B cell (primary cell): ENCODE data around the gene CMTM7. TPM values are rescaled to one million over a fixed set of nuclear protein-coding genes. Genes with fewer than 3 reads are reported as not detected.

Experiments used
- ATAC-seq: fragments of 200-7000 bp; cut with Tn5 transposase; one replicate; pipeline ENCODE4 v1.10.0; 2021; ENCODE audit warnings: low read depth, mild to moderate bottlenecking, moderate number of reproducible peaks, moderate library complexity
- CTCF ChIA-PET: fragments of 350-600 bp; sonication (Branson Sonifier 250); formaldehyde crosslinking; loops from one replicate; lab custom pipeline; 2021; ENCODE audit warnings: antibody characterized with exemption, inconsistent platforms; lab: Charles Lee
- POLR2A ChIA-PET: fragments of 350-600 bp; sonication (Branson Sonifier 250); formaldehyde crosslinking; loops from one replicate; lab custom pipeline; 2021; ENCODE audit warnings: antibody characterized with exemption; lab: Charles Lee
- DNase-seq: peaks from one replicate; pipeline ENCODE4 v3.0.0; 2013
- H2AFZ ChIP-seq: 2 replicates; pipeline ENCODE4 v1.6.1; 2012; ENCODE audit warnings: mild to moderate bottlenecking, low read depth, low read length; ENCODE audit not compliant: insufficient read depth, poor library complexity, severe bottlenecking
- H3K27ac ChIP-seq, 2 donors: 1 replicate in 1 of 2; 2 replicates in 1 of 2; pipeline ENCODE4 v1.5.1; 2012 to 2013; ENCODE audit warnings: low read length in 2 of 2, mild to moderate bottlenecking in 2 of 2, moderate library complexity in 1 of 2
- H3K27me3 ChIP-seq, 4 experiments: fragments of 200-600 bp in 1 of 4; sonication (generic) in 1 of 4; replicated peaks in 1 of 4; 1 replicate in 2 of 4; 2 replicates in 2 of 4; pipeline versions ENCODE4 v1.6.1 to v1.7.0; 2013 to 2016; ENCODE audit warnings: low read length in 3 of 4, mild to moderate bottlenecking in 2 of 4, mixed read lengths in 1 of 4, moderate library complexity in 1 of 4; ENCODE audit not compliant: insufficient read depth in 4 of 4, control insufficient read depth in 3 of 4; ENCODE audit errors: control extremely low read depth in 1 of 4
- H3K36me3 ChIP-seq, 2 experiments: replicated peaks in 1 of 2; 1 replicate in 1 of 2; 2 replicates in 1 of 2; pipeline versions ENCODE4 v1.6.1 to v1.7.1; 2013; ENCODE audit warnings: low read length in 1 of 2; ENCODE audit not compliant: insufficient read depth in 2 of 2, control insufficient read depth in 1 of 2; ENCODE audit errors: control extremely low read depth in 1 of 2, extremely low read depth in 1 of 2
- H3K4me1 ChIP-seq, 2 donors: fragments of 200-600 bp in 1 of 2; sonication (generic) in 1 of 2; 1 replicate in 1 of 2; 2 replicates in 1 of 2; pipeline versions ENCODE4 v1.5.1 to v1.6.1; 2013 to 2017; ENCODE audit warnings: low read length in 2 of 2; ENCODE audit not compliant: control insufficient read depth in 2 of 2, insufficient read depth in 2 of 2
- H3K4me2 ChIP-seq: replicated peaks from 2 replicates; pipeline ENCODE3; 2012; ENCODE audit warnings: mild to moderate bottlenecking, low read depth, low read length; ENCODE audit not compliant: poor library complexity, severe bottlenecking
- H3K4me3 ChIP-seq, 5 experiments: fragments of 200-600 bp in 1 of 5; sonication (generic) in 1 of 5; 1 replicate in 3 of 5; 2 replicates in 2 of 5; pipeline versions ENCODE4 v1.5.1 to v1.7.0; 2011 to 2016; ENCODE audit warnings: low read length in 4 of 5, mild to moderate bottlenecking in 4 of 5, low read depth in 2 of 5, control low read depth in 1 of 5, moderate library complexity in 1 of 5; ENCODE audit not compliant: insufficient read depth in 1 of 5; ENCODE audit errors: control extremely low read depth in 1 of 5, extremely low read depth in 1 of 5
- H3K79me2 ChIP-seq: fragments of 200-600 bp; sonication (generic); one replicate; pipeline ENCODE4 v1.6.0; 2016; ENCODE audit warnings: low read length; ENCODE audit not compliant: control insufficient read depth, insufficient read depth
- H3K9ac ChIP-seq: fragments of 200-600 bp; sonication (generic); 2 replicates; pipeline ENCODE4 v1.6.1; 2017; ENCODE audit warnings: mild to moderate bottlenecking, low read length, moderate library complexity
- H3K9me3 ChIP-seq, 3 donors: one replicate each; pipeline versions ENCODE4 v1.6.1 to v1.7.1; 2013; ENCODE audit warnings: low read length in 2 of 3; ENCODE audit not compliant: control insufficient read depth in 2 of 3, insufficient read depth in 1 of 3; ENCODE audit errors: control extremely low read depth in 1 of 3
- H4K20me1 ChIP-seq: 2 replicates; pipeline ENCODE4 v1.6.0; 2012; ENCODE audit warnings: mild to moderate bottlenecking, low read length; ENCODE audit not compliant: insufficient read depth, control insufficient read depth, poor library complexity, severe bottlenecking
- H3K27ac Mint-ChIP-seq: one replicate; pipeline ENCODE4 v1.8.0; 2021; ENCODE audit warnings: mixed read lengths
- H3K27me3 Mint-ChIP-seq: one replicate; pipeline ENCODE4 v1.8.0; 2021; ENCODE audit warnings: mixed read lengths
- H3K4me1 Mint-ChIP-seq: one replicate; pipeline ENCODE4 v1.8.0; 2021; ENCODE audit warnings: mixed read lengths
- H3K4me3 Mint-ChIP-seq: one replicate; pipeline ENCODE4 v1.8.0; 2021; ENCODE audit warnings: mixed read lengths
- H3K9me3 Mint-ChIP-seq: one replicate; pipeline ENCODE4 v1.8.0; 2022; ENCODE audit warnings: mixed read lengths; ENCODE audit not compliant: insufficient read depth
- EZH2 ChIP-seq: IDR thresholded peaks from 2 replicates; pipeline ENCODE4 v1.6.1; 2012; ENCODE audit warnings: borderline replicate concordance, low read depth, mild to moderate bottlenecking, moderate library complexity, low read length; ENCODE audit not compliant: insufficient read depth, poor library complexity, severe bottlenecking
- WGBS: methylation state at CpG from one replicate; pipeline ENCODE4 v1.1.5; 2013; ENCODE audit warnings: missing lambda C conversion rate; ENCODE audit not compliant: insufficient coverage; 5-methylcytosine and 5-hydroxymethylcytosine counted together
- intact Hi-C: fragments of 100-400 bp; cut with micrococcal nuclease; formaldehyde crosslinking; loops from one replicate; pipeline ENCODE4 v1.10.0; 2022
- polyA plus RNA-seq: library from polyadenylated mRNA; depleted of rRNA; stranded (reverse); fragments of >200 nt; gene quantifications from 2 replicates; pipeline ENCODE4 v1.2.3, GENCODE V29; 2012
- total RNA-seq, 2 donors: library from RNA; stranded (reverse); fragments of 120-200 nt in 1 of 2; gene quantifications; 1 replicate in 1 of 2; 2 replicates in 1 of 2; pipeline versions ENCODE4 v1.2.3 to v1.2.4, GENCODE V29; 2013 to 2022
- TF ChIP-seq, protein P1 (sequence below): fragments of 200-600 bp; IDR thresholded peaks from one replicate; pipeline ENCODE4 v1.8.0; 2022; ENCODE audit warnings: antibody characterized with exemption, mild to moderate bottlenecking

Gene CMTM7
- total and polyA plus RNA-seq, 2 donors (not counting 1 experiment from before 2014, with no cell fraction given) = 71.5 to 76.1 TPM

DNA sequence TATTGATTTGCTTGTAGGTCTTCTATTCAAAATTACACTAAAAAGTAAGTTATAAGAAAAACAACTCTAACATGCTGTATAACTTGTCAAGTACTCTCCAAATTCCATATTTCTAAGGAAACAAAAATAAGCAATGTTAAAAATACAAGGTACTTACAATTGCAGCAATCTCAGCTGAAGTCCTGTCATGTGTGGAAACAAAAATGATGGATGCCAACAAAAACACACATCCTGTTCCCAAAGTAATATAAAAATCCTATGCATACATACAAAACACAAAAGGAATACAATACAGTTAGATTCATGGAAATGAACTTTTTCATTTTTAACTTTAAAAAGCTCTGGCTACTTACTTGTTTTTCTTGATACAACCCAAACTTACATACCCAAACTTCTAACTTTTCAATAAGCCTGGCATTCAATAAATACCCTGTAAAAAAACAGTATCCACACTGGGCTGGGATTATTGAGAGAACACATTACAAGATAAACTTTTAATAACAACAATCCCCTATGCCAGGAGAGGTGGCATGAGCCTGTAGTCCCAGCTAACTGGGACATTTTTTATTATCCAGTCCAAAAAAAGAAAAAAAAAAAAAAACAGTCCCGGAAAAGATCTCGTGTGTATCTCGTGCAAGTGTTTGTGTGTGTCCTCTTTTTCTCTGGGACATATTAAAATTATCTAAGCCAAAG is 96.3 kb downstream of the CMTM7 start:
- DNase-seq (no peak), ATAC-seq (no peak)
- H3K4me3 Mint-ChIP-seq = no peak overlapping the region
- Histone ChIP-seq H2AFZ (no peak overlapping the region), H3K4me1 (peaks cover 13 to 24% of the 10 kb centered on the region in 2 donors), H3K36me3 (peaks cover 18 to 46% of the 10 kb centered on the region in 2 experiments), H3K4me2 (no peak overlapping the region), H3K27ac (peak overlapping the region in 1 of 2 donors; percentile 25), H3K9me3 (no peaks in the 10 kb centered on the region), H3K79me2 (peaks cover 62% of the 10 kb centered on the region), H3K4me3 (no peak overlapping the region), H4K20me1 (peaks cover 12% of the 10 kb centered on the region), H3K27me3 (no peaks in the 10 kb centered on the region), H3K9ac (no peak overlapping the region)
- H3K4me1 Mint-ChIP-seq = peaks cover 26% of the 10 kb centered on the region
- H3K9me3 Mint-ChIP-seq = no peaks in the 10 kb centered on the region
- POLR2A ChIA-PET = interaction anchor here (0.5 to 0.6 kb wide), 2 partner anchors 112 to 154 kb away, joined by 3 read pairs; no protein-coding TSS in a partner anchor
- WGBS = no CpG with 5 or more reads among the region's 3 CpGs
- H3K27me3 Mint-ChIP-seq = no peaks in the 10 kb centered on the region
- intact Hi-C loops = no loop called here
- TF ChIP-seq, protein P1, sequence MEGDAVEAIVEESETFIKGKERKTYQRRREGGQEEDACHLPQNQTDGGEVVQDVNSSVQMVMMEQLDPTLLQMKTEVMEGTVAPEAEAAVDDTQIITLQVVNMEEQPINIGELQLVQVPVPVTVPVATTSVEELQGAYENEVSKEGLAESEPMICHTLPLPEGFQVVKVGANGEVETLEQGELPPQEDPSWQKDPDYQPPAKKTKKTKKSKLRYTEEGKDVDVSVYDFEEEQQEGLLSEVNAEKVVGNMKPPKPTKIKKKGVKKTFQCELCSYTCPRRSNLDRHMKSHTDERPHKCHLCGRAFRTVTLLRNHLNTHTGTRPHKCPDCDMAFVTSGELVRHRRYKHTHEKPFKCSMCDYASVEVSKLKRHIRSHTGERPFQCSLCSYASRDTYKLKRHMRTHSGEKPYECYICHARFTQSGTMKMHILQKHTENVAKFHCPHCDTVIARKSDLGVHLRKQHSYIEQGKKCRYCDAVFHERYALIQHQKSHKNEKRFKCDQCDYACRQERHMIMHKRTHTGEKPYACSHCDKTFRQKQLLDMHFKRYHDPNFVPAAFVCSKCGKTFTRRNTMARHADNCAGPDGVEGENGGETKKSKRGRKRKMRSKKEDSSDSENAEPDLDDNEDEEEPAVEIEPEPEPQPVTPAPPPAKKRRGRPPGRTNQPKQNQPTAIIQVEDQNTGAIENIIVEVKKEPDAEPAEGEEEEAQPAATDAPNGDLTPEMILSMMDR = no peak
- TF ChIP-seq EZH2 = no peak
- CTCF ChIA-PET = no interaction called here
- no peak overlapping the region for H3K27ac Mint-ChIP-seq

DNA sequence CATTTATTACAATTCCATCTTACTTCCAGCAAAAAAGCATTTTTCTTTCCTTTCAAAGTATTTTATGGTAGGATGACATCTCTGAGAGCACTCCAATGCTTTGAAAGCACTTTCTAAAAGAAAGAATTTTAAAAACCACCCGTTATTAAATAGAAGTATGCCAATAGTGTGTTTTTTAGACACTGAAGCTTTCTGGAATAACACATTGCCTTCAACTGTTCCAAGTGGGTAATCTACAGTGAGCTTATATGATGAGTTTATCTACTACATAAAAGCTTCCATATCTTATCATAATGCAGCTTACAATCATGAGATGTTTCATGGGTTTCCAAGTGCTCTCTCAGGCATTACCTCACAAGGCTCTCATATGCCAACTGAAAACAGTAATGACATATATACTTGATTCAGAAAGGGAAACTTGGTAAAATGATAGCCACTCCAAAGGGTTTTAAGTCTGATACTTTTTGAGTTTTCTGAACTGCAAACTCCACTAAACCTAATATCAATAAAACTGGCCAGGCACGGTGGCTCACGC is 96.9 kb downstream of the CMTM7 start:
- Histone ChIP-seq H3K36me3 (peaks cover 22 to 40% of the 10 kb centered on the region in 2 experiments), H3K4me1 (peaks cover 19 to 30% of the 10 kb centered on the region in 2 donors), H3K4me3 (no peak overlapping the region), H3K79me2 (peaks cover 64% of the 10 kb centered on the region), H2AFZ (no peak overlapping the region), H4K20me1 (peaks cover 18% of the 10 kb centered on the region), H3K9ac (no peak overlapping the region), H3K27me3 (no peaks in the 10 kb centered on the region), H3K27ac (peak overlapping the region in 1 of 2 donors; percentile 25), H3K9me3 (no peaks in the 10 kb centered on the region), H3K4me2 (no peak overlapping the region)
- Mint-ChIP-seq H3K4me3 (no peak overlapping the region), H3K27ac (no peak overlapping the region), H3K9me3 (no peaks in the 10 kb centered on the region), H3K4me1 (peaks cover 25% of the 10 kb centered on the region), H3K27me3 (no peaks in the 10 kb centered on the region)
- 100% methylated on average over 1 of the region's 3 CpGs for WGBS
- no peak for DNase-seq
- intact Hi-C loops = no loop called here
- ATAC-seq = no peak
- CTCF ChIA-PET = no interaction called here
- TF ChIP-seq, protein P1 = no peak
- no peak for TF ChIP-seq EZH2
- POLR2A ChIA-PET = interaction anchor here (0.6 kb wide), 1 partner anchor 154 kb away, joined by 3 read pairs; no protein-coding TSS in a partner anchor
